Activated T-cell treated with anti-CD3 and anti-CD28 coated beads, Interleukin-2, amount 50 U/mL, for 72 hours (primary cell): Measurements from ENCODE around the gene RGS12. TPM values are rescaled to one million over a fixed set of nuclear protein-coding genes. Genes with fewer than 3 reads are reported as not detected.

Experiments used
- ATAC-seq, 2 donors: fragments of 150-1000 bp; cut with Tn5 transposase; replicated peaks in 1 of 2; 2 replicates each; pipeline ENCODE4 v1.10.0; 2021; ENCODE audit warnings: moderate library complexity in 2 of 2, mild to moderate bottlenecking in 1 of 2
- DNase-seq, 2 donors: peaks; one replicate each; pipeline ENCODE4 v3.0.0; 2021 to 2022; ENCODE audit warnings: mixed read lengths in 1 of 2
- H3K27ac Mint-ChIP-seq: one replicate; pipeline ENCODE4 v1.8.0; 2022; ENCODE audit warnings: mild to moderate bottlenecking, moderate library complexity, mixed read lengths
- H3K27me3 Mint-ChIP-seq: one replicate; pipeline ENCODE4 v1.8.0; 2022; ENCODE audit warnings: low read depth, mixed read lengths
- H3K36me3 Mint-ChIP-seq, 2 donors: one replicate each; pipeline ENCODE4 v1.8.0; 2022; ENCODE audit warnings: mixed read lengths in 2 of 2, mild to moderate bottlenecking in 1 of 2; ENCODE audit not compliant: insufficient read depth in 2 of 2
- H3K4me1 Mint-ChIP-seq: one replicate; pipeline ENCODE4 v1.8.0; 2022; ENCODE audit warnings: low read depth, mixed read lengths
- H3K4me3 Mint-ChIP-seq, 2 donors: one replicate each; pipeline ENCODE4 v1.8.0; 2022; ENCODE audit warnings: mild to moderate bottlenecking in 2 of 2, mixed read lengths in 2 of 2, moderate library complexity in 2 of 2
- H3K9me3 Mint-ChIP-seq, 2 donors: one replicate each; pipeline ENCODE4 v1.8.0; 2022; ENCODE audit warnings: mixed read lengths in 2 of 2
- total RNA-seq, 2 donors: library from RNA; stranded (reverse); gene quantifications; one replicate each; pipeline ENCODE4 v1.2.3, GENCODE V29; 2022

The RGS12 gene
- total RNA-seq, 2 donors from 2014 or later: 16.9 to 18.5 TPM

GRCh38 chr4:3317656-3318211 is 24.9 kb downstream of the RGS12 start:
- Mint-ChIP-seq H3K36me3 (no peaks in the 10 kb centered on the region), H3K4me1 (no peaks in the 10 kb centered on the region), H3K27ac (no peak overlapping the region), H3K27me3 (no peaks in the 10 kb centered on the region), H3K9me3 (no peaks in the 10 kb centered on the region), H3K4me3 (no peak overlapping the region)
- ATAC-seq: no peak
- DNase-seq: no peak

GRCh38 chr4:3318561-3319021 is 25.8 kb downstream of the RGS12 start:
- Mint-ChIP-seq H3K4me1 (no peaks in the 10 kb centered on the region), H3K27ac (no peak overlapping the region), H3K27me3 (no peaks in the 10 kb centered on the region), H3K9me3 (no peaks in the 10 kb centered on the region), H3K4me3 (no peak overlapping the region), H3K36me3 (peaks cover 0 to under 1% of the 10 kb centered on the region in 2 donors)
- ATAC-seq (no peak), DNase-seq (no peak)

DNA sequence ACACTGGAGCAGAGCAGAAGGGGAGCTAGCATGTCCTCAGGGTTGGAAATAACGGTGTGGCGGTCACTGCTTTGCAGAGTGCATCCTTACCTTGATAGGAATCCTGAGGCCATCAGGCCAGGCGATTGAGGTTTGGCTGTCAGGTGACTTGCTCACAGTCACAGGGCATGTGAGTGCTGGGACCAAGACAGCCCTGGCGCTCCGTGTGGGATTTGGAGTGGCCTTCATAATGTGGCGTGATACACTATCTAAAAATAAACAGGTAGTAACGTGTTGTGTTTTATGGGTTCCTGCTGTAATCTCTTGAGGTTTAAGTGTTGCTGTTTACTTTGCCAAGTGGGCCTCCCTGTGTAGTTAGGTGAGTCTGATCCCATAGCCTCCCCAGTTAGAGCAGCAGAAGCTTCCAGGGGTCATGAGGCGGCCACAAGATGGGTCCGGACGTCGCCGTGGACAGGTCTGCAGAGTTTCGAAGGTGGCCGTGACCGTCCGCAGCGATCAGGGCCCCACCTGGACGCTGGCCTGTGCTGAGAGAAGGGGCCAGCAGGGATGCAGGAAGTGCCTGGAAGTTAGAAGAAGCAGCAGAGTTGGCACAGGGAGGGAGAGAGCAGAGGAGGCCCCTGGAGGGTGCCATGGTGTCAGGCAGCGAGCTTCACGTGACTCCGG is 27.7 kb downstream of the RGS12 start:
- Mint-ChIP-seq H3K36me3 (peaks cover 0 to 1% of the 10 kb centered on the region in 2 donors), H3K4me3 (no peak overlapping the region), H3K9me3 (no peaks in the 10 kb centered on the region), H3K4me1 (no peaks in the 10 kb centered on the region), H3K27ac (no peak overlapping the region), H3K27me3 (no peaks in the 10 kb centered on the region)
- no peak for DNase-seq
- ATAC-seq: no peak

DNA sequence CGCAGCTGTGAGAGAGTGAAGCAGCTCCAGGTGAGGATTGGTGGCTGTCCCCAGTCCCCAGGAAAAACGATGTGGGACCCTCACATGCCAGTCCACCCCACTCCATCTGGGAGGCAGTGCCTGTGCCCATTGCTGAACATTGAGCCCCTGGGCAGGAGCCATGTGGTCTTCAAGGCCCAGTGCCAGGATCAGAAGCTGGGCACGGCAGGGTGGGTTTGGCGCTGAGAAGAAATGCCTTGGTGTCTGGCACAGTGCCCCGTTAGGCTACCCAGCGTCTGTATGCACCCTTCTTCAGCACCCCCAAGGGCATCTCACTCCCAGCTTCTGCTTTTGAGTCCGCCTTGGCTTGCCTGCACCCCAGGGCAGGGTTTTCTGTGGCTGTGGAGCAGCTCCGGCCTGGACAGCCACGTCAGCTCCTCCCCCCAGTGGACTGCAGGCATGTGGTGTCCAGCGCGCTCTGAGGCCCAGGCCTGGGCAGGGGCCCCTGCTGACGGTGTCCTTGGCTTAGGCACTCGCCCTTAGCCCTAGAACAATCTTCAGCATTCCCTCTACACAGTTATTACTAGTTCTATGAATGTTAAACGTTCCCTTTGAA is 28.6 kb downstream of the RGS12 start:
- H3K4me1 Mint-ChIP-seq: no peaks in the 10 kb centered on the region
- H3K27me3 Mint-ChIP-seq: no peaks in the 10 kb centered on the region
- no peaks in the 10 kb centered on the region for H3K9me3 Mint-ChIP-seq
- ATAC-seq (no peak), DNase-seq (no peak)
- H3K4me3 Mint-ChIP-seq: no peak overlapping the region
- peaks cover 0 to 1% of the 10 kb centered on the region in 2 donors for H3K36me3 Mint-ChIP-seq
- no peak overlapping the region for H3K27ac Mint-ChIP-seq

GRCh38 chr4:3322059-3322550 is 29.3 kb downstream of the RGS12 start:
- H3K4me3 Mint-ChIP-seq: no peak overlapping the region
- H3K27ac Mint-ChIP-seq: no peak overlapping the region
- DNase-seq (no peak), ATAC-seq (no peak)
- no peaks in the 10 kb centered on the region for H3K9me3 Mint-ChIP-seq
- no peaks in the 10 kb centered on the region for H3K4me1 Mint-ChIP-seq
- H3K27me3 Mint-ChIP-seq: no peaks in the 10 kb centered on the region
- H3K36me3 Mint-ChIP-seq: peaks cover 0 to 1% of the 10 kb centered on the region in 2 donors

DNA sequence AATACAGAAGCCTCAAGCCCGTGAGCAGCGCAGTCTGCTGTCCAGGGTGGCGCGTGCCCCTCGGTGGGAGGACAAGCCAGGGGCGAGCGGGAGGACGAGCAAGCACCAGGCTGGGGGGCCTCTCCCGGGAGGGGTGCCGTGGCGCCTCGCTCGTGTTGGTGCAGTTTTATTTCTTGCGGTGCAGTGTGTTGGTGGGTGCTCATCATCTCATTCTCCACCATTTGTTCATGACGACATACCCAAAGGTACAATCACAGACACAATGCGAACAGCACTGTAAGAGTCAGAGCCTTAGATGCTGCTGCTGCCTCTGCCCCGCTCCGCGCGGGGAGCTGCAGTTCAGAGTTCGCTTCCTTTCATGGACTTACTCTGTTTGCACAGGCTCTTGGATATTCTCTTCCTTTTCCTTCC is 30.3 kb downstream of the RGS12 start:
- no peaks in the 10 kb centered on the region for H3K27me3 Mint-ChIP-seq
- ATAC-seq (no peak), DNase-seq (no peak)
- no peaks in the 10 kb centered on the region for H3K9me3 Mint-ChIP-seq
- H3K4me3 Mint-ChIP-seq: no peak overlapping the region
- no peaks in the 10 kb centered on the region for H3K4me1 Mint-ChIP-seq
- peaks cover 0 to 1% of the 10 kb centered on the region in 2 donors for H3K36me3 Mint-ChIP-seq
- H3K27ac Mint-ChIP-seq: no peak overlapping the region

- H3K36me3 Mint-ChIP-seq: peaks cover 0 to 1% of the 10 kb centered on the region in 2 donors
- ATAC-seq (no peak), DNase-seq (no peak)
- H3K27me3 Mint-ChIP-seq: no peaks in the 10 kb centered on the region
- H3K4me3 Mint-ChIP-seq: no peak overlapping the region
- no peaks in the 10 kb centered on the region for H3K4me1 Mint-ChIP-seq
- no peaks in the 10 kb centered on the region for H3K9me3 Mint-ChIP-seq
- no peak overlapping the region for H3K27ac Mint-ChIP-seq
Observed at GRCh38 chr4:3324093-3324815, 31.4 kb downstream of the RGS12 start.

GRCh38 chr4:3328814-3329663 is 36.2 kb downstream of the RGS12 start:
- H3K4me1 Mint-ChIP-seq: peaks cover under 1% of the 10 kb centered on the region
- H3K36me3 Mint-ChIP-seq: no peaks in the 10 kb centered on the region
- no peak overlapping the region for H3K27ac Mint-ChIP-seq
- no peaks in the 10 kb centered on the region for H3K27me3 Mint-ChIP-seq
- H3K4me3 Mint-ChIP-seq: no peak overlapping the region
- ATAC-seq (no peak), DNase-seq (no peak)
- no peaks in the 10 kb centered on the region for H3K9me3 Mint-ChIP-seq

GRCh38 chr4:3329887-3330286 is 37.1 kb downstream of the RGS12 start:
- Mint-ChIP-seq H3K4me3 (no peak overlapping the region), H3K27ac (no peak overlapping the region), H3K4me1 (peaks cover 9% of the 10 kb centered on the region), H3K9me3 (no peaks in the 10 kb centered on the region), H3K27me3 (no peaks in the 10 kb centered on the region), H3K36me3 (no peaks in the 10 kb centered on the region)
- ATAC-seq: no peak
- no peak for DNase-seq

GRCh38 chr4:3330707-3331106 is 37.9 kb downstream of the RGS12 start:
- H3K4me1 Mint-ChIP-seq: peaks cover 10% of the 10 kb centered on the region
- H3K27me3 Mint-ChIP-seq: no peaks in the 10 kb centered on the region
- no peak for ATAC-seq
- no peak overlapping the region for H3K27ac Mint-ChIP-seq
- H3K9me3 Mint-ChIP-seq: no peaks in the 10 kb centered on the region
- H3K36me3 Mint-ChIP-seq: no peaks in the 10 kb centered on the region
- H3K4me3 Mint-ChIP-seq: no peak overlapping the region
- no peak for DNase-seq

- Mint-ChIP-seq H3K27me3 (no peaks in the 10 kb centered on the region), H3K4me1 (peaks cover 10% of the 10 kb centered on the region), H3K9me3 (no peaks in the 10 kb centered on the region), H3K4me3 (no peak overlapping the region), H3K27ac (no peak overlapping the region), H3K36me3 (no peaks in the 10 kb centered on the region)
- DNase-seq (no peak), ATAC-seq (no peak)
Observed at GRCh38 chr4:3331511-3332394, 38.9 kb downstream of the RGS12 start.

DNA sequence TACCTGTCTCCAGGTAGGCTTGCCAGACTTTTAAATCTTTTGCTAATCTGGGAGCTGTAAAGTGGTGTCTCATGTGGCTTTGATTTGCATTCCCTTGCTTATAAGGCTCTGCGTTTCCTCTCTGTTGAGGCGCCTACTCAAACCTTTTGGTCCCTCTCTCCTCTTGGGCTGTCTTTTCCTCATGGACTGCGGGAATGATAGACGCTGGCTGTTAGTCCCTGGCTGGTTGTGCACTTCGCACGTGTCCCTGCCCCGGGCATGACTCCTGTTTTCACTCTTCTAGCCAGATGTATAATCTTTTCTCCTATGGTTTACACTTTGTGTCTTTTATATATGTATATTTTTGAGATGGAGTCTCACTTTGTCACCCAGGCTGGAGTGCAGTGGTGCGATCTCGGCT is 39.7 kb downstream of the RGS12 start:
- Mint-ChIP-seq H3K36me3 (no peaks in the 10 kb centered on the region), H3K9me3 (no peaks in the 10 kb centered on the region), H3K27ac (no peak overlapping the region), H3K4me3 (no peak overlapping the region), H3K27me3 (no peaks in the 10 kb centered on the region), H3K4me1 (peaks cover 10% of the 10 kb centered on the region)
- DNase-seq: no peak
- ATAC-seq: no peak
